Sigmoid colon (tissue), 4 donors: ENCODE results near the gene CORO1C.

Experiments
- CTCF ChIP-seq, 4 experiments: fragments of 450-650 bp in 3 of 4; fragments of 200-600 bp in 1 of 4; IDR thresholded peaks; one replicate each; pipeline ENCODE4 v1.5.1; 2016 to 2019; ENCODE audit warnings: antibody characterized with exemption in 4 of 4, mild to moderate bottlenecking in 3 of 4, moderate library complexity in 2 of 4
- POLR2AphosphoS5 ChIP-seq, 4 donors: sonication (generic); formaldehyde crosslinking; IDR thresholded peaks; one replicate each; pipeline ENCODE4 v1.6.1; 2017; ENCODE audit warnings: antibody characterized with exemption in 4 of 4

GRCh38 chr12:108610336-108610815 lies 120.9 kb downstream of the CORO1C start:
- no peak for TF ChIP-seq CTCF (IDR thresholded peaks at IDR 0.05)
- no peak for TF ChIP-seq POLR2AphosphoS5 (IDR thresholded peaks at IDR 0.05)
